ENCODE measurements around the gene CEP83. TPM values are rescaled to one million over a fixed set of nuclear protein-coding genes. Genes with fewer than 3 reads are reported as not detected.

Gene CEP83
- polyA plus RNA-seq, 4 donors = 25.8 to 33.2 (median 30.5) TPM

Other genes starting within 250 kb of the CEP83 start
- gene TMCC3, start 190.7 kb upstream of the CEP83 start, polyA plus RNA-seq (ENCODE audit: insufficient read length in 4 of 4) = 10 to 100 TPM; 43.2 to 49.5 (median 44.5) TPM

All from right renal pelvis (tissue), 4 donors.